DMS 273 (cell line): ENCODE measurements around the gene PTPRR.

Experiments
- DNase-seq: peaks from one replicate; lab custom pipeline; 2025; ENCODE audit not compliant: unreplicated experiment; lab: John Stamatoyannopoulos, UW

PTPRR gene

GRCh38 chr12:70919176-70919575 is 1.4 kb downstream of the PTPRR start:
- no peak for DNase-seq

GRCh38 chr12:70918321-70918720 is 2.2 kb downstream of the PTPRR start:
- DNase-seq, result no peak

- DNase-seq, result no peak
Observed at GRCh38 chr12:70910666-70911065, 9.9 kb downstream of the PTPRR start.

- DNase-seq, result no peak
Observed at GRCh38 chr12:70908978-70909377, 11.6 kb downstream of the PTPRR start.

GRCh38 chr12:70907412-70907811 is 13.1 kb downstream of the PTPRR start:
- no peak for DNase-seq

GRCh38 chr12:70895956-70896355 is 24.6 kb downstream of the PTPRR start:
- DNase-seq, result no peak

- no peak for DNase-seq
Observed at GRCh38 chr12:70892593-70892992, 27.9 kb downstream of the PTPRR start.

- DNase-seq, result no peak
Observed at GRCh38 chr12:70890895-70891832, 29.4 kb downstream of the PTPRR start.

GRCh38 chr12:70885956-70886355 is 34.6 kb downstream of the PTPRR start:
- peak; percentile 72 for DNase-seq

GRCh38 chr12:70883855-70884254 is 36.7 kb downstream of the PTPRR start:
- no peak for DNase-seq

- DNase-seq, result no peak
Observed at GRCh38 chr12:70880744-70881143, 39.8 kb downstream of the PTPRR start.

- peak; percentile 14 for DNase-seq
Observed at GRCh38 chr12:70876952-70877351, 43.6 kb downstream of the PTPRR start.

GRCh38 chr12:70875628-70876027 is 44.9 kb downstream of the PTPRR start:
- DNase-seq, result no peak

- peak; percentile 0 for DNase-seq
Observed at GRCh38 chr12:70854881-70855568, 65.5 kb downstream of the PTPRR start.

GRCh38 chr12:70854138-70854537 is 66.4 kb downstream of the PTPRR start:
- DNase-seq, result peak; percentile 2

GRCh38 chr12:70853326-70853725 is 67.2 kb downstream of the PTPRR start:
- DNase-seq, result no peak

GRCh38 chr12:70852416-70853150 is 68.0 kb downstream of the PTPRR start:
- no peak for DNase-seq

- DNase-seq, result peak; percentile 28
Observed at GRCh38 chr12:70849265-70849960, 71.1 kb downstream of the PTPRR start.

GRCh38 chr12:70847871-70848270 is 72.7 kb downstream of the PTPRR start:
- DNase-seq, result no peak

- no peak for DNase-seq
Observed at GRCh38 chr12:70845268-70845667, 75.3 kb downstream of the PTPRR start.

GRCh38 chr12:70843363-70843762 is 77.2 kb downstream of the PTPRR start:
- DNase-seq, result no peak
